AG09319 (cell line): ENCODE measurements around the gene TUBGCP5.
"Not testable (repeated sequence)": the region's sequence is repeated elsewhere in the genome, so short reads cannot be mapped to it uniquely, and the experiment has no call there.

Experiments
- DNase-seq: peaks from one replicate; pipeline ENCODE4 v3.0.0-alpha.2; 2010; ENCODE audit warnings: low read depth; ENCODE audit errors: extremely low read depth
- TF ChIP-seq, protein P1 (sequence below): IDR thresholded peaks from 2 replicates; pipeline ENCODE4 v1.5.1; 2011; ENCODE audit warnings: low read depth, mild to moderate bottlenecking, inconsistent platforms, low read length, moderate library complexity

Gene TUBGCP5

GRCh38 chr15:23039143-23039916, at the start of gene TUBGCP5:
TSS of gene TUBGCP5 (minus strand) at chr15:23039569. CDS start at chr15:23039543, 26 bp downstream.
- TF ChIP-seq, protein P1, sequence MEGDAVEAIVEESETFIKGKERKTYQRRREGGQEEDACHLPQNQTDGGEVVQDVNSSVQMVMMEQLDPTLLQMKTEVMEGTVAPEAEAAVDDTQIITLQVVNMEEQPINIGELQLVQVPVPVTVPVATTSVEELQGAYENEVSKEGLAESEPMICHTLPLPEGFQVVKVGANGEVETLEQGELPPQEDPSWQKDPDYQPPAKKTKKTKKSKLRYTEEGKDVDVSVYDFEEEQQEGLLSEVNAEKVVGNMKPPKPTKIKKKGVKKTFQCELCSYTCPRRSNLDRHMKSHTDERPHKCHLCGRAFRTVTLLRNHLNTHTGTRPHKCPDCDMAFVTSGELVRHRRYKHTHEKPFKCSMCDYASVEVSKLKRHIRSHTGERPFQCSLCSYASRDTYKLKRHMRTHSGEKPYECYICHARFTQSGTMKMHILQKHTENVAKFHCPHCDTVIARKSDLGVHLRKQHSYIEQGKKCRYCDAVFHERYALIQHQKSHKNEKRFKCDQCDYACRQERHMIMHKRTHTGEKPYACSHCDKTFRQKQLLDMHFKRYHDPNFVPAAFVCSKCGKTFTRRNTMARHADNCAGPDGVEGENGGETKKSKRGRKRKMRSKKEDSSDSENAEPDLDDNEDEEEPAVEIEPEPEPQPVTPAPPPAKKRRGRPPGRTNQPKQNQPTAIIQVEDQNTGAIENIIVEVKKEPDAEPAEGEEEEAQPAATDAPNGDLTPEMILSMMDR = peak; percentile 28
- peak; percentile 97 for DNase-seq

DNA sequence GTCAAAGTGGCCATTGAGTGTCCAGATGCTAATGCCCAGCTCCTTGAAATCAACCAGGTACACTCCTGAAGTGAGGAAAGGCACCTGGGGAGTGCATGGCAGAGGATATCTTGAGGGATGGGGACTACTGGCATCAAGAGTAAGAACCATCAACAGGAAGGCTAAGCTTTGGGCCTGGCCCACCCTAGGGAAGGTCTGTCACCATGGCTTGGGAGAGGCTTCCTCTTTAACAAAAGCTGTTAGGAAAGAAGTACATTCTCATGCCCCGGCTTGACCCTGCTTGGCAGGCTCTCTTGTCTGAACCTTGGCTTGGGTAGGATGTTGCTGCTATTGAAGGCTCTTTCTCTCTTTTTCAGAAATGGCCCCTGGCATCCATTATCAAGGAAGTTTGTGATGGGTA, 43.7 kb upstream of the TUBGCP5 start:
- TF ChIP-seq, protein P1 = no peak

DNA sequence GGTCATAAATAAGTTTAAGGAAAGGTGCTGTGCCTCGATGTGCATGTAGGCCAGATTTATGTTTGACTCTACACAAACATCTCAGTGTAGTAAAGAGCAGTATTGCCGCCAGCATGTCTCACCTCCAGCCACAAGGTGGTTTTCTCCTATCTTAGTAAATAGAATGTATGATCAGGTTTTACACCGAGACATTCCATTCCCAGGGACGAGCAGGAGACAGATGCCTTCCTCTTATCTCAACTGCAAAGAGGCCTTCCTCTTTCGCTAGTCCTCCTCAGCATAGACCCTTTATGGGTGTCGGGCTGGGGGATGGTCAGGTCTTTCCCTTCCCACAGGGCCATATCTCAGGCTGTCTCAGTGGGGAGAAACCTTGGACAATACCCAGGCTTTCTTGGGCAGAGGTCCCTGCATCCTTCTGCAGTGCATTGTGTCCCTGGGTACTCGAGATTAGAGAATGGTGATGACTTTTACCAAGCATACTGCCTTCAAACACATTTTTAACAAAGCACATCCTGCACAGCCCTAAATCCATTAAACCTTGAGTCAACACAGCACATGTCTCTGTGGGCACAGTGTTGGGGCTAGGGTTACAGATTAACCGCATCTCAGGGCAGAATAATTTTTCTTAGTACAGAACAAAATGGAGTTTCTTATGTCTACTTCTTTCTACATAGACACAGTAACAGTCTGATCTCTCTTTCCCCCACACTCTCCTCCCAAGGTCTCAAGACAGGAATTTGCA, 42.8 kb upstream of the TUBGCP5 start:
- not testable (repeated sequence) for DNase-seq

More for the DNA sequence above, 43.7 kb upstream of the TUBGCP5 start:
- no peak for DNase-seq

DNA sequence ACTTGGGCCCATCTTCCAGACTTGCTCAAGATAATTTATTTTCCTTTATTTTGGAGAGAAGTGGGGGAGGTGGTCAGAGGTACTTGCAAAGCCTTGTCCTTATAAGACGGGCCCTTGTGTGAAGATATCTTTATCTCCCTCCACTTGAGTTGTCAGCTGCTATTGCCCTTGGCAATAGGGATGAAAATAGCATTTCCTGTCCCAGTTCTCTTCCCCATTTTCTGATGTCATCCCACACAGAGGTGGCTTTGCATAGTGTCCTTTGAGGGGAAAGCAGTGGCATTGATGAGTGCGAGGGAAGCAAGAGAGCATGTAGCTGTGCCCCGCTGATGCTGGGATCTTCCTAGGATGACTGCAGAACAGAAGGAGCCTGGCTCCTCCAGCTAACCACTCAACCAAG, 41.9 kb upstream of the TUBGCP5 start:
- no peak for DNase-seq
- TF ChIP-seq, protein P1 = no peak

- no peak for DNase-seq
- TF ChIP-seq, protein P1 = no peak
These were observed 40.4 kb upstream of the TUBGCP5 start for GRCh38 chr15:23079766-23080165.

DNA sequence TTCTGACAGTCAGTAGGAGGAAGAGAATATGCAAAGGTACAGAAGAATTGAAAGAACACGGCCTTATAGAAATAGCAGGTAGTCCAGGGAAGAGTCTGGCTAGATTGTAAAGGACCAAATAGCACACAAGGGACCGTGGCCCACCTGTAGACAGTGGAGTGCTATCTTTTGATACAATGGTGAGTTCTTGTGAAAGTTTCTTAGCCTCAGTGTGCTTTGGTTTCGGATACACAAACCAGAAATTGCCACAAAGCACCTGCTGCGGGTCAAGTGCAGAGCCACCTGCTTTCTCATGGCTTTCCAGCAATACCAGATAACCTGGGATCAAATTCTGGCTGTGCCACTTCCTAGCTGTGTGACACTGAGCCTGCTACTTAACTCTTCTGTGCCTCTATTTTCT, 36.6 kb upstream of the TUBGCP5 start:
- TF ChIP-seq, protein P1 = no peak
- no peak for DNase-seq

GRCh38 chr15:23074684-23075083, 35.3 kb upstream of the TUBGCP5 start:
- DNase-seq = no peak
- TF ChIP-seq, protein P1 = no peak
